ENCODE measurements around the gene RGS12. TPM values are rescaled to one million over a fixed set of nuclear protein-coding genes. Genes with fewer than 3 reads are reported as not detected.

Gene RGS12
- total RNA-seq, 1 donor from 2014 or later, result 67.5 TPM

DNA sequence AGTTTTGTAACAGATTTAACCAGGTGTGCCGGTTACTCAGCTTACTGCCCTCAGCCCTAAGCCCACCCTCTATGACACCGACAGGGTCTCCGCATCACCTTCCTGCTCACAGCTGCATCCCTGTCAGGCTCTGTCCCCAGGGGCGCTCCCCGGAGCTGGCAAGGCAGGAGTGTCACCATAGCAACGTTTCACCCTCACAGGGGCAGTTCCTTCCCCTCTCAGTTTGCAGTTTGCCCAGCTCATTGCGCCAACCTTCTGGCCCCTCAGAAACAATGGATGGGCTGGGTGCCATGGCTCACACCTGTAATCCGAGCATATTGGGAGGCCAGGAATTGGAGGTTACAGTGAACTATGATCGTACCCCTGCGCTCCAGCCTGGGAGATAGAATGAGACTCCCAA is 42.6 kb downstream of the RGS12 start:
- no peak overlapping the region for H3K27ac Mint-ChIP-seq
- peaks cover 19% of the 10 kb centered on the region for H3K36me3 Mint-ChIP-seq
- peaks cover 41% of the 10 kb centered on the region for H3K4me1 Mint-ChIP-seq (ENCODE audit: unreplicated experiment)
- no peak for TF ChIP-seq CTCF (conservative IDR thresholded peaks at IDR 0.05)
- no peaks in the 10 kb centered on the region for H3K27me3 Mint-ChIP-seq
- H3K9me3 Mint-ChIP-seq, result no peaks in the 10 kb centered on the region
- no peak overlapping the region for H3K4me3 Mint-ChIP-seq
- no peak for DNase-seq (ENCODE audit: extremely low spot score, unreplicated experiment)

- DNase-seq (ENCODE audit: extremely low spot score, unreplicated experiment), result no peak
- Mint-ChIP-seq H3K36me3 (peaks cover 19% of the 10 kb centered on the region), H3K4me3 (no peak overlapping the region), H3K27ac (no peak overlapping the region), H3K27me3 (no peaks in the 10 kb centered on the region), H3K4me1 (ENCODE audit: unreplicated experiment) (peaks cover 38% of the 10 kb centered on the region), H3K9me3 (no peaks in the 10 kb centered on the region)
- TF ChIP-seq CTCF (conservative IDR thresholded peaks at IDR 0.05), result no peak
These were observed 43.2 kb downstream of the RGS12 start for GRCh38 chr4:3335982-3336381.

DNA sequence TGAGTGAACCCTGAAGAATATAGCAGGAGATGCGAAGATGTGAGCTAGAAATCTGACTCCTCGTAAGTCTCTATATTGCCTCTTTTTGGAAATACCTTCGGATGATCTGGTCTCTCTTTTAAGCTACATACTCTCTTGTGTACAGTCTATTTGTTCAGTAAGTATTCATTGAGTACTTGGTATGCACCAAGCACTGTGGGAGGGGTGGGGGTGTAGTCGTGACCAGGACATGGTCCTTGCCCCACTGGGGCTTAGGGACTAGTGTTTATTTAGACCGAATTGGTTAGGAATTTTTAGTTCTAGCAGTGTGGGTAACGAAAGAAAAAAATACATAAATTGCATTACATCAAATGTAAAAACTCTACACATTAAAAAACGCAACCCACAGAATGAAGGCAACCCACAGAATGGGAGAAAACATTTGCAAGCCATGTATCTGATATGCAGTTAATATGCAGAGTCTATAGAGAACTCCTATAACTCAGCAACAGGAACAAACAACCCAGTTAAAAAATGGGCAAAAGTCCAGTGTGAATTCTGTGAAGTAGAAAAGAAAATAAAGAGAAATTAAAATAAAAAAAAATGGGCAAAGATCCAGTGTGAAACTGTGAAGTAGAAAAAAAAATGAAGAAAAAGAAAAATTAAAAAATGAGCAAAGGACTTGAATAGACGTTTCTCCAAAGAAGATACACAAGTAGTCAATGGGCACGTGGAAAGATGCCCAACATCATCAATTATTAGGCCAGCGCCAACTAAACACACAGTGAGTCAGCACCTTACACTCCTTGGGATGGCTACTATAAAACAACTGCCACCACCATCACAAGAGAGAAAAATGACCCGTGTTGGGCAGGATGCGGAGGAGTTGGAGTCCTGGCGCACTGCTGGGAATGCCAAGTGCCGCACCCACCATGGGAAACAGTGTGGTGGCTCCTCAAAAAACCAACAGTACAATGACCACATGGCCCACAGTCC is 43.8 kb downstream of the RGS12 start:
- H3K27ac Mint-ChIP-seq, result no peak overlapping the region
- H3K36me3 Mint-ChIP-seq, result peaks cover 19% of the 10 kb centered on the region
- TF ChIP-seq CTCF (conservative IDR thresholded peaks at IDR 0.05), result no peak
- no peak overlapping the region for H3K4me3 Mint-ChIP-seq
- no peak for DNase-seq (ENCODE audit: extremely low spot score, unreplicated experiment)
- H3K27me3 Mint-ChIP-seq, result no peaks in the 10 kb centered on the region
- peaks cover 38% of the 10 kb centered on the region for H3K4me1 Mint-ChIP-seq (ENCODE audit: unreplicated experiment)
- H3K9me3 Mint-ChIP-seq, result no peaks in the 10 kb centered on the region

DNA sequence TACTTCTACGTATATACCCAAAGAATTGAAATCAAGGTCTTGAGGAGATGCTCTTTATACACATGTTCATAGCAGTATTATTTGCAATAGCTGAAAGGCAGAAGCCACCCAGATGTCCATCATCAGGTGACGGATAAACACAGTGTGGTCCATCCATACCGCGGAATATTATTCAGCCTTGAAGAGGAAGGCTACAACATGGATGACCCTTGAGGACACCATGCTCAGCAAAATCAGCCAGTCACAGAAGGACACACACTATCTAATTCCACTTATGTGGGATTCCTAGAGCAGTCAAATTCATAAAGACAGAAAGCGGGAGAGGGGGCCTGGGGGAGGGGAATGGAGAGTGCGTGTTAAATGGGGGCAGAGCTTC is 44.5 kb downstream of the RGS12 start:
- H3K4me3 Mint-ChIP-seq, result no peak overlapping the region
- no peak for TF ChIP-seq CTCF (conservative IDR thresholded peaks at IDR 0.05)

DNA sequence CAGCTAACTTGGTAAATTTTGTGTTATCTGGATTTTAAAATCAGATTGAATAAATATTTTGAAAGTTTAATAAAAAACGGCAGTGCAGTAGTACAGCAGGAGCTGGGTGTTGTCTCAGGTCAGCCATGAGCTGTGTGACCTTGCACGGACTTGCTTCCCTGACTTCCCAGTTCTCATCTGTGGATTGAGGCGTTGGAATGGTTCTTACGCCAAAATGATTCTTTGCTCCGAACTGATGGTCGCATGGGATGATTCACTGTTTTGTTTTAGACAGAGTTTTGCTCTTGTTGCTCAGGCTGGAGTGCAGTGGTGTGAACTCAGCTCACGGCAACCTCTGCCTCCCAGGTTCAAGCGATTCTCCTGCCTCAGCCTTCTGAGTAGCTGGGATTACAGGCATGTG is 45.0 kb downstream of the RGS12 start:
- peaks cover 43% of the 10 kb centered on the region for H3K4me1 Mint-ChIP-seq (ENCODE audit: unreplicated experiment)
- H3K9me3 Mint-ChIP-seq, result no peaks in the 10 kb centered on the region
- no peak for TF ChIP-seq CTCF (conservative IDR thresholded peaks at IDR 0.05)
- H3K27ac Mint-ChIP-seq, result no peak overlapping the region
- H3K36me3 Mint-ChIP-seq, result peaks cover 14% of the 10 kb centered on the region
- H3K4me3 Mint-ChIP-seq, result no peak overlapping the region
- DNase-seq (ENCODE audit: extremely low spot score, unreplicated experiment), result no peak
- H3K27me3 Mint-ChIP-seq, result no peaks in the 10 kb centered on the region

More for the DNA sequence above, 44.5 kb downstream of the RGS12 start:
- Mint-ChIP-seq H3K27me3 (no peaks in the 10 kb centered on the region), H3K27ac (no peak overlapping the region), H3K9me3 (no peaks in the 10 kb centered on the region), H3K4me1 (ENCODE audit: unreplicated experiment) (peaks cover 40% of the 10 kb centered on the region), H3K36me3 (peaks cover 18% of the 10 kb centered on the region)
- no peak for DNase-seq (ENCODE audit: extremely low spot score, unreplicated experiment)

All from type B pancreatic cell (in vitro differentiated cells).